Measurements from ENCODE around the gene SERPINB4.

The SERPINB4 gene

DNA sequence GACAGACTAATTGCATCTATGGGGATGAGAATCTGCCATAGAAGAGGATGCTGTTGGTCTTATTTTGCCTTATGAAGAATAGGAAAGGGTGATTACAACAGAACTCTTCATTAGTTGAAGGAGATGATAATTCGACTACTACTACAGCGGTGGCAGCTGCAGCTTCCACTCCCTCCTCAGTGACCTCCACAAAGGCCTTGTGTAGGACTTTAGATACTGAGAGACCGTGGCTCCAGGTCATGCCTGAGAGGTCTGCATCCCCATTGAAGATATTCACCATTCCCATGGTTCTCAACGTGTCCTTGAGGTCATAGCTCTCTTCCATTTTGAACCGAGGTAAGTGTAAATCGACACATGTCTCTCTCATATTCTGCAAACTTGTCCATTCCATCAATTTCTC lies 6.4 kb downstream of the SERPINB4 start:
- intact Hi-C loops (cut with DNase I): no loop called here
- no peak for DNase-seq

DNA sequence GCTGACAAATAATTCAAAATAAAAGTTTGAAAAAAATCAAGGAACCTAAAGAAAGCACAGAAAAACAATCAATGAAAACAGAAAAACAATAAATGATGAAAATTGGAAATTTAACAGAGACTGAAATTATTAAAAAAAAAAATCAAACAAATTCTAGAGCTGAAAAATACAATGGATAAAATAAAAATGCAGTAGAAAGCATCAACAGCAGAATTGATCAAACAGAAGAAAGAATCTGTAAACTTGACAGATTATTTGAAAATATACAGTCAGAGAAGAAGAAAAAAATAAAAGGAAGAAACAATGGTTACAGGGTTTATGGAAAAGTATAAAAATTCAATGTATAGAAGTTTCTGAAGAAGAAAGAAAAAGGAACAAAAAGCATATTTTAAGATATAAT lies 16.2 kb downstream of the SERPINB4 start:
- intact Hi-C loops (cut with DNase I): no loop called here
- no peak for DNase-seq

GRCh38 chr18:63626431-63626830 lies 17.6 kb downstream of the SERPINB4 start:
- DNase-seq: no peak
- intact Hi-C loops (cut with DNase I): no loop called here

GRCh38 chr18:63624863-63625262 lies 19.2 kb downstream of the SERPINB4 start:
- no peak for DNase-seq
- intact Hi-C loops (cut with DNase I): no loop called here

GRCh38 chr18:63619661-63620060 lies 24.4 kb downstream of the SERPINB4 start:
- intact Hi-C loops (cut with DNase I): no loop called here
- no peak for DNase-seq

DNA sequence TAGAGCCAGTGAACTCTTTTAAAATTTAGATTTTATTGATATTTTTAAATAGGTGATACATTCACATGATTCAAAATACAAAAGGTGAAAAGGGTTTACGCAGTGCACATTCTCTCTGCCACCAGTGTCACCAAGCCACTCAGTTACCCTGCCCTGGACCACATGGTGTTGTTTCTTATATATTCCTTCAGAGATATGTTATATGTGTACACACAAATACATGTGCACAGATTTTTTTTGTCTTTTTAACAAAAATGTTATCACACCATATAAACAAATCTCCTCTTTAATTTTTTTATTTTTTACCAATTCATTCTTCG lies 26.2 kb downstream of the SERPINB4 start:
- no peak for DNase-seq
- intact Hi-C loops (cut with DNase I): no loop called here

DNA sequence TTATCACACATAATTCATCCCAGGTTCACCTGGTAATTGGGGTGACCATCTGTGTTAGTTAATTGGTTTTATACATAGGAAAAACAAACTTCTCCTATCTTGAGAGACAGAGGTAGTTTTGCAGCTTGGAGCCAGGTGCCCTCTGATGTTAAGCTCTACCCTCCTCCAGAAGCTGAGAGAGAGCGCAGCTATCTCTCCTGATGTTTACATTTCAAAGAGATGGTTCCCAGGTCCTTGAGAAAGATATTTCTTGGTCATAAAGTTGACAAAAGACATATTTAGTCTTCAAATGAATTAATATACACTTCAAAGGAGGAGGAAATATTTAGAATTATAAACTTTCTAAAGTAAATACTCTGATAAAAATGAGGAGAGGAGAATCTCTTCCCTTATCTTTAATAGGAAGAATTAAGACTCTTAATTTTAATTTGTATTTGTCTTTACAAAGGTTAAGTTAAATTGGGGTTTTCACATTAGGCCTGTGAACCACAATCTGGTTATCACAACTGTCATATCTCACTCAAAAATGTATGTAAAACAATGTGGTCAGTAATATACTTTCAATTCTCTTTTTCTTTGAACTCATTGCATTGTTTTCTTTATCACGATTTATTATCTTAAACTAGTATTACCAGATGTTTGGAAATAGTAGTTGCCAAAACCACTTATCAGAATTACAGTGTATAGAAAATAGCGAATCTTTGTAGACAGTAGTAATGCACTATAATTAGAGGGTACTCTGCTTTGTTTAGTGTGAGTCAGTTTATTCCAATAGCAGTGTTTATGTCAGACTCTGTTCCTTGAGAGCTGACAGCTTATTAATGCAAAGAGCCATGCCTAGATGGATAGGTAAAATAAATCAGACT lies 26.8 kb downstream of the SERPINB4 start:
- intact Hi-C loops (cut with DNase I): no loop called here
- no peak for DNase-seq

DNA sequence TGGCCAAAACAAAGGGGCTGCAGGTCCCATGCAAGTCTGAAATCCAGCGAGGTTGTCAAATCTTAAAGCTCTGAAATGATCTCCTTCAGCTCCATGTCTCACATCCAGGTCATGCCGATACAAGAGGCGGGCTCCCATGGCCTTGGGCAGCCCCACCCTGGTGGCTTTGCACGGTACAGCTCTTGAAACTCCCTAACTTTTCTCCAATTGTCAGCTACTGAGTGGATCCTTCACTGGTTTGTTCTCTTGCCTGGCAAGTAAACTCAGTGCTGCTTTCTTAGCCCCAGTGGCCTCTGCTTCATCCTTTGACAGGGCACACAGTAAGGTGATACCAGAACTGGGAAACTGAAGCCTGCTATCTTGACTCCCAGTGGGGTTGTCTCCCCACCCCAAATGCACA lies 30.6 kb downstream of the SERPINB4 start:
- no peak for DNase-seq
- intact Hi-C loops (cut with DNase I): no loop called here

GRCh38 chr18:63606526-63606925 lies 37.5 kb downstream of the SERPINB4 start:
- no peak for DNase-seq
- intact Hi-C loops (cut with DNase I): no loop called here

DNA sequence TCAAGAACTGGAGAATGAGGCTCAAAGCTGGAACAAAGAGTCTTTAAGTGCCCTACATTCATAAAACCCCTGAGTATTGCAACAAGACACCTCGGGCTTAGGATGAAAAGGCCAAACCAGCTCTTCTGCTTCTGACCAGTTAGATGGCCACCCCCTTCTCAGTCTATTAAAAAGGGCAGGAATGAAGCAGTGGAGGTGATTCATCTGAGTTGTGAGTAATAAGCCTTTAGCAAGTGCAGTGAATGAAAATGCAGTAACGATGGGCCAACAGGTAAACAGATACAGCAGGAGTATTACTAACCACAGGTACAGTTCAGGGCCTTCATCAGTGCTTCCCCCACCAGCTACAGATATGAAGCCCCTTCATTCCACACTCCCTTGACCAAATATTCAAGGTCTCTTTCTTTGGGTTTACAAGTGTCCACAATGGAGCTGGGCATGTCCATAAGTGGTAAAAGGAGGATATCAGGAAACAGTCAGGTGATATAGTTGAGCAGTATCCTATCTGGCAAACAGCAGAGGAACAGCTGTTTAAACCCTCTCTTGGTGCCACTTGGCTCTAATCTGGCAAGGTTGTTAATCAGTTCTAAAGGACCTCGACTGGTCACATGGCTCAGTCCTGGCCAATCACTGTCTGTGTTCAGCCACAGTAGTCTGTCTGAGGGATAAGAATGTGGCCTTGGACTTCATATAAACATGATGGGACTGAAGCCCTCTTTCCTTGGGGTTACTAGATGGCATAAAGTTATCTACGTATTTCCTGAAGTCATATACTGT lies 39.1 kb downstream of the SERPINB4 start:
- no peak for DNase-seq
- intact Hi-C loops (cut with DNase I): no loop called here

- intact Hi-C loops (cut with DNase I): no loop called here
- DNase-seq: no peak
Observed at GRCh38 chr18:63603772-63604171, 40.3 kb downstream of the SERPINB4 start.

- no peak for DNase-seq
- intact Hi-C loops (cut with DNase I): no loop called here
Observed at GRCh38 chr18:63603355-63603754, 40.7 kb downstream of the SERPINB4 start.

DNA sequence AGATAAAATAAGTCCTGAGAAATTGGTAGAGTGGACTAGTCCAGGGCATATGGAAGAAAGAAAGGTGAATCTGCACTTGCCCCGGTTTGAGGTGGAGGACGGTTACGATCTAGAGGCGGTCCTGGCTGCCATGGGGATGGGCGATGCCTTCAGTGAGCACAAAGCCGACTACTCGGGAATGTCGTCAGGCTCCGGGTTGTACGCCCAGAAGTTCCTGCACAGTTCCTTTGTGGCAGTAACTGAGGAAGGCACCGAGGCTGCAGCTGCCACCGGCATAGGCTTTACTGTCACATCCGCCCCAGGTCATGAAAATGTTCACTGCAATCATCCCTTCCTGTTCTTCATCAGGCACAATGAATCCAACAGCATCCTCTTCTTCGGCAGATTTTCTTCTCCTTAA lies 47.1 kb downstream of the SERPINB4 start:
- DNase-seq: peak in 2 of 10 donors; percentile 6 to 70
- intact Hi-C loops (cut with DNase I): no loop called here

- no peak for DNase-seq
- intact Hi-C loops (cut with DNase I): no loop called here
Observed at GRCh38 chr18:63592471-63592870, 51.6 kb downstream of the SERPINB4 start.

DNA sequence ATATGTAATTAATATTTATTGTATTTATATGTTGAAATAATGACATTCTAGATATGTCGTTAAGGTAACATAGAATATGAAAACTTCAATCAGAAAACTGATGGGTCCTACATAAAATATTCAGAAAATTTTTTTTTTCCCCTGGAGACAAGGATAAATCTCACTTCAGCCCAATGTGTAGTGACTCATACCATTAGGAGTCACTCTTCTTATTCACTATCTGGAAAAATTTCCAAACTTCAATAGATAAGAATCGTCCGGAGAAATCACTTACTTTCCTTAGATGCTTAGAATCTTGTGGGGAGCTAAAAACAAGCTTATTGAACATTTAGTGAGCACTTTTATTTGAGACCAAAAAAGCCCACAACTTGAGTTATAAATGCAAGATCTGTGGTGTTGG lies 52.3 kb downstream of the SERPINB4 start:
- DNase-seq: no peak
- intact Hi-C loops (cut with DNase I): no loop called here

DNA sequence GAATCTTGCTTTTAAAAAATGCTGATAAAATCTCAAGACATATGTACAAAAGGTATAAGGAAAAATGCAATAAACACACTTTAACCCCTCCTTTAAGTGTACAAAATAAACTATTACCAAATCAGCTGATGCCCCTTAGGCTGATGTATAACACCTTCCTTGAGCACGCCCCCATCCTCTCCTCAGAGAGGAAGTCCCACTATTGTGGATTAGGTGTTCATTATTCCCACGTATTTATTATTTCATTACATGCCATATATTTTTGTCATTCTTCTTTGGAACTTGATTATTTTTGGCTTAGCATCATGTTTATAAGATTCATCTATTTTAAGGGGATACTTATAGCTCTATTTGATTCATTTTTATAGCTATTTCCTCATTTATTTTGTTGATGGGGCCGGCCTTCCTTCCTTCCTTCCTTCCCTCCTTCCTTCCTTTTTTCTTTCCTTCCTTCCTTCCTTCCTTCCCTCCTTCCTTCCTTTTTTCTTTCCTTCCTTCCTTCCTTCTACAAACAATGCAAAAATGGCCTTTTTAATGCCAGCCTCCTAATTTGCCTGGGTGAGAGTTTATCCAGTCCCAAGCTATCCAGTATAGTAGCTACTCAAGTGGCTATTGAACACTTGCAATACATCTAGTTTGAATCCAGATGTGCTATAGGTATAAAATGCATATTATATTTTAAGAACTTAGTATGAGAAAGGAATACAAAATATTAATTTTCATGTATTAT lies 52.9 kb downstream of the SERPINB4 start:
- intact Hi-C loops (cut with DNase I): no loop called here
- DNase-seq: no peak

GRCh38 chr18:63590373-63590772 lies 53.7 kb downstream of the SERPINB4 start:
- DNase-seq: no peak
- intact Hi-C loops (cut with DNase I): no loop called here

GRCh38 chr18:63588909-63589308 lies 55.1 kb downstream of the SERPINB4 start:
- DNase-seq: no peak
- intact Hi-C loops (cut with DNase I): no loop called here

Data from posterior cingulate gyrus (tissue), 11 donors.